SJCRH30 (cell line): ENCODE measurements around the gene ZNRF1. TPM values are rescaled to one million over a fixed set of nuclear protein-coding genes. Genes with fewer than 3 reads are reported as not detected.

ENCODE experiments used
- DNase-seq, 2 experiments: peaks; one replicate each; pipeline ENCODE4 v3.0.0-alpha.2; 2015 to 2020
- H3K27ac ChIP-seq: fragments of 250-450 bp; sonication (Bioruptor Pico); 2 replicates; pipeline ENCODE4 v1.5.1; 2020; ENCODE audit warnings: mild to moderate bottlenecking, moderate library complexity
- H3K27me3 ChIP-seq: fragments of 250-450 bp; sonication (Bioruptor Pico); 2 replicates; pipeline ENCODE4 v1.5.1; 2020; ENCODE audit warnings: mild to moderate bottlenecking, moderate library complexity
- H3K36me3 ChIP-seq: fragments of 250-450 bp; sonication (Bioruptor Pico); 2 replicates; pipeline ENCODE4 v1.5.1; 2020; ENCODE audit warnings: mild to moderate bottlenecking, moderate library complexity
- H3K4me1 ChIP-seq: fragments of 250-450 bp; sonication (Bioruptor Pico); 2 replicates; pipeline ENCODE4 v1.5.1; 2020; ENCODE audit warnings: mild to moderate bottlenecking, moderate library complexity
- H3K4me3 ChIP-seq: fragments of 250-450 bp; sonication (Bioruptor Pico); 2 replicates; pipeline ENCODE4 v1.5.1; 2020; ENCODE audit warnings: mild to moderate bottlenecking, moderate library complexity
- H3K9me3 ChIP-seq: fragments of 250-450 bp; sonication (Bioruptor Pico); replicated peaks from 2 replicates; pipeline ENCODE4 v1.5.1; 2020; ENCODE audit warnings: mild to moderate bottlenecking, moderate library complexity
- total RNA-seq: library from RNA; depleted of rRNA; stranded (reverse); fragments of >200 nt; shearing (Covaris generic); gene quantifications from 2 replicates; pipeline ENCODE4 v1.2.3, GENCODE V29; 2014

ZNRF1 gene
- total RNA-seq, 1 experiment from 2014 or later, result 10.9 TPM

GRCh38 chr16:75108792-75109731, 110.2 kb downstream of the ZNRF1 start:
- H3K27me3 ChIP-seq, result no peaks in the 10 kb centered on the region
- H3K4me3 ChIP-seq, result no peak overlapping the region
- no peak overlapping the region for H3K27ac ChIP-seq
- peaks cover 8% of the 10 kb centered on the region for H3K4me1 ChIP-seq
- peak; percentile 24 to 30 for DNase-seq
- no peaks in the 10 kb centered on the region for H3K9me3 ChIP-seq
- no peaks in the 10 kb centered on the region for H3K36me3 ChIP-seq

DNA sequence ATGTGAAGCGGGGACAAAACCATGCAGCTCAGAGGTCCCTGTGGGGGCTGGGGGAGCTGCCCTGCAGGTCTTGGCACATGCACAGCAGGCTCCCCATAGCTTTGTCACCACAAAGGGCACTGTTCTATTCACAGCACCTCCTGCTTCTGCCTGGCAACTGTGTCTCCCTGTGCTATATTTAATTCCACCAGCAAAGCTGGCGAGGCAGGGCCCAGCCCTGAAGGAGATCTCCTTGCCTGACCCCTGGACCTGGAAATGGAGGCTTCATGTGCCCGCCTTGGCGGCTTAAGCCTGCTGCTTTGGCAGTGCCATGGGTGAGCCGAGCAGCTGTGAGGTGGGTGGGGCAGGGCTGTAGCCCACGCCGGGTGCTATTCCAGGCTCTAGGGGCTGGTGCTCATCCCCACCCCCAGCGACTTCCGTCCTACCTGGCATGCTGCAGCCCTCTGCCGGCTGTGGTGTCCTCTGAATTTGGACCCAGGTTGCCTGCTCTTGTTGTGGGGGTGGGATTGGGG, 111.0 kb downstream of the ZNRF1 start:
- H3K36me3 ChIP-seq, result no peaks in the 10 kb centered on the region
- peaks cover 8% of the 10 kb centered on the region for H3K4me1 ChIP-seq
- H3K27me3 ChIP-seq, result no peaks in the 10 kb centered on the region
- H3K9me3 ChIP-seq, result no peaks in the 10 kb centered on the region
- DNase-seq, result no peak
- H3K4me3 ChIP-seq, result no peak overlapping the region
- H3K27ac ChIP-seq, result no peak overlapping the region

DNA sequence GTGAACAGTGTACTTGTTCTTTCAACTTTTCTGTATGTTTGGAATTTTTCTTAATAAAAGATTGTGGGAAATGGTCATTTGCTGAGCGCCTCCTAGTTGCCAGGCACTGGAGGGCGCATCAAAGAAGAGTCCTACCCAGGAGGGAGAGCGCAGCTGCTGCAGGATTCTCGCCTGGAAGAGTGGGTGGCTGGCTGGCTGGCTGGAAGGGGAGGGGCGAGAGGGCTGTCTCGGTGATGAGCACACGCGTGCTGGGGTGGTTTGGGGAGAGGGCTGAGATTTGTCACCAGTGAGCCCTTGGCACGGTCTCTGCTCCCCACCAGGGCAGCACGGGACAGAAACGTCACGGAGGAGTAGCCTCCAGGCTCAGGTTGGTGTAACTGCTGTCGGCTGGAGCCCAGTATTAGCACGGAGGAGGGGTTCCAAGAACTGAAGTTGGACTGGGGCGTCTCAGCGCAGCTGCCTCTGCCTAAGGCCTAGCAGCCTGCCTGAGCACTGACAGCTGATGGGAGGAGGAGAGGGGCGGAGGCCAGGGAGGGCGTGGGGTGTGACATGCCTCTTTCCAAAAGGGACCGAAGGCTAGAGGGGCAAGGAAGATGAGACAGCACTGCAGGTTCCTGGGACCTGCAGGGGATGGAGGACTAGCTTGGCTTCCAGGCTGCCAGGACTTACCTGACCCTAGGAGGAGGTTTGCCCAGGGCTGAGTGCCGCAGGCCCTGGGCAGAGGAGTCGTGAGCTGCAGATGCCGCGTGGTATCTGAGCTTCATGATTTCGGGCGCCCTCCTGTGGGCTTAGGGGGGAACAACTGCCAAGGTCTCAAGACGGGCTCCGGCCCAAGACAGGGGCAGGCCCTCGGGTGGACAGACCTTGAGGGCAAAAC, 112.1 kb downstream of the ZNRF1 start:
- H3K27ac ChIP-seq, result peak overlapping the region; percentile 54
- H3K36me3 ChIP-seq, result no peaks in the 10 kb centered on the region
- peak overlapping the region; percentile 47 for H3K4me3 ChIP-seq
- H3K9me3 ChIP-seq, result no peaks in the 10 kb centered on the region
- H3K4me1 ChIP-seq, result peaks cover 8% of the 10 kb centered on the region
- H3K27me3 ChIP-seq, result no peaks in the 10 kb centered on the region
- DNase-seq, result peak; percentile 84 to 91

DNA sequence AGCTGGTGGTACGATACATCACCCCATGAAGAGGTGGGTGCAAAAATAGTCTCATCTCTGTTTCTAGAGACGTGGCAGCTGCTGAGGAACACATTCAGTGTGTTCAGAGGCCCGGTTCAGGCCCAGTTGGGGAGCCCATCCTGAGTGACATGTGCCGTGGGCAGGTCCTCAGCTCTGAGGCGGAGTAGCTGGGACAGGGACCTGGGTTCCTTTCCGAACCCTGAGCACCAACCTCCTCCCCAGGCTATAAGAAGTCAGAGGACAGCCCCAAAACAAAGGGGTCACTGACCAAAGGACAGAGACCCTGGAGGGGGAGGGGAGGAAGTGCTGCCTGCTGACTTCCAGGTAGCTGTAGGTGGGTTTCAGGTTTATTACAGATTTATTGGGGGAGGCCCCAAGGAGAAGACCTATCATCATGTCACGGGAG, 112.7 kb downstream of the ZNRF1 start:
- no peaks in the 10 kb centered on the region for H3K36me3 ChIP-seq
- H3K27me3 ChIP-seq, result no peaks in the 10 kb centered on the region
- no peak overlapping the region for H3K27ac ChIP-seq
- peaks cover 8% of the 10 kb centered on the region for H3K4me1 ChIP-seq
- no peaks in the 10 kb centered on the region for H3K9me3 ChIP-seq
- no peak for DNase-seq
- H3K4me3 ChIP-seq, result peak overlapping the region; percentile 47; the same call in 1 of the 2 replicates

DNA sequence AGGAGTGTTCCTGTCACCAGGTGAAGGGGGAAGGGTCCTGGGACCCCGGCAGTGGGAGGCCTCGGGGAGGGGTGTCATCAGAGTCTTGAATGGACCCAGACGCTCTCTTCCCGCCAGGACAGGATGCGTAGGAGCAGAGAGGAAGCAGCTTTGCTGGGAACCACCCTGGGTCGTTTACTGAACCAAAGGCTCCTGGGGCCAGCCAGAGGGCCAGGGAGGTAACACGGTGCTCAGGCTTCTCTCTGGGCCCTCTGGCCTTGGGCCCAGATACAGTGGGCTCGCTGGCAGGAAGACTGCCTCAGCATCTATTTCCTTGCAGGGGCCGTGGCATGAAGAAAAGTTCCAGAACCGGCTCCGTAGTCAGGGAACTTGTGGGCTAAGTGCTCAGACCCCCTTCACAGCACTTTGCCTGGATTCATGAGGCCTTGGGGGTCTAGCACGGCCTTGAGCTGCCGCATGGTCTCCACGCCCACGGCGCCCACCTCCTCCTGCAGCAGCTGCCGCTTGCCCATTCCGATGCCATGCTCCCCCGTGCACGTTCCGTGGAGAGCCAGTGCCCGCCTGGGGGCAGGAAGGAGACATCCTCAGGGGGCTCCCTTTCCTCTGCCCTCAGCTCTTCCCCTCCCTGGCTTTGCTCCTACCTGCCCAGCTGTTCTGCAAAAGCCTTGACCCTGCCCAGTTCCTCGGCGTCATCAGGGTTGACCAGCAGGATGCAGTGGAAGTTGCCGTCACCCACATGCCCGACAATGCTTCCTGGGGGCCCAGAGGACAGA, 113.3 kb downstream of the ZNRF1 start:
- H3K4me1 ChIP-seq, result peaks cover 8% of the 10 kb centered on the region
- no peak overlapping the region for H3K27ac ChIP-seq
- no peak overlapping the region for H3K4me3 ChIP-seq
- no peaks in the 10 kb centered on the region for H3K36me3 ChIP-seq
- no peak for DNase-seq
- H3K27me3 ChIP-seq, result no peaks in the 10 kb centered on the region
- no peaks in the 10 kb centered on the region for H3K9me3 ChIP-seq

GRCh38 chr16:75112734-75113491, 114.1 kb downstream of the ZNRF1 start:
- Histone ChIP-seq H3K27ac (no peak overlapping the region), H3K4me1 (peaks cover 8% of the 10 kb centered on the region), H3K27me3 (no peaks in the 10 kb centered on the region), H3K4me3 (no peak overlapping the region), H3K9me3 (no peaks in the 10 kb centered on the region), H3K36me3 (no peaks in the 10 kb centered on the region)
- DNase-seq, result peak; percentile 43 to 47

- Histone ChIP-seq H3K4me1 (peaks cover 8% of the 10 kb centered on the region), H3K27ac (no peak overlapping the region), H3K9me3 (no peaks in the 10 kb centered on the region), H3K36me3 (no peaks in the 10 kb centered on the region), H3K4me3 (no peak overlapping the region), H3K27me3 (no peaks in the 10 kb centered on the region)
- DNase-seq, result no peak
These were observed 114.8 kb downstream of the ZNRF1 start for GRCh38 chr16:75113541-75114121.

- H3K36me3 ChIP-seq, result no peaks in the 10 kb centered on the region
- no peak for DNase-seq
- no peak overlapping the region for H3K4me3 ChIP-seq
- no peaks in the 10 kb centered on the region for H3K27me3 ChIP-seq
- H3K9me3 ChIP-seq, result no peaks in the 10 kb centered on the region
- H3K27ac ChIP-seq, result no peak overlapping the region
- peaks cover 8% of the 10 kb centered on the region for H3K4me1 ChIP-seq
These were observed 115.5 kb downstream of the ZNRF1 start for GRCh38 chr16:75114179-75114945.

GRCh38 chr16:75114946-75115825, 116.4 kb downstream of the ZNRF1 start:
- no peaks in the 10 kb centered on the region for H3K27me3 ChIP-seq
- no peaks in the 10 kb centered on the region for H3K9me3 ChIP-seq
- H3K4me1 ChIP-seq, result peaks cover 3% of the 10 kb centered on the region; the same call in 1 of the 2 replicates
- DNase-seq, result no peak
- no peak overlapping the region for H3K27ac ChIP-seq
- H3K36me3 ChIP-seq, result no peaks in the 10 kb centered on the region
- H3K4me3 ChIP-seq, result no peak overlapping the region

DNA sequence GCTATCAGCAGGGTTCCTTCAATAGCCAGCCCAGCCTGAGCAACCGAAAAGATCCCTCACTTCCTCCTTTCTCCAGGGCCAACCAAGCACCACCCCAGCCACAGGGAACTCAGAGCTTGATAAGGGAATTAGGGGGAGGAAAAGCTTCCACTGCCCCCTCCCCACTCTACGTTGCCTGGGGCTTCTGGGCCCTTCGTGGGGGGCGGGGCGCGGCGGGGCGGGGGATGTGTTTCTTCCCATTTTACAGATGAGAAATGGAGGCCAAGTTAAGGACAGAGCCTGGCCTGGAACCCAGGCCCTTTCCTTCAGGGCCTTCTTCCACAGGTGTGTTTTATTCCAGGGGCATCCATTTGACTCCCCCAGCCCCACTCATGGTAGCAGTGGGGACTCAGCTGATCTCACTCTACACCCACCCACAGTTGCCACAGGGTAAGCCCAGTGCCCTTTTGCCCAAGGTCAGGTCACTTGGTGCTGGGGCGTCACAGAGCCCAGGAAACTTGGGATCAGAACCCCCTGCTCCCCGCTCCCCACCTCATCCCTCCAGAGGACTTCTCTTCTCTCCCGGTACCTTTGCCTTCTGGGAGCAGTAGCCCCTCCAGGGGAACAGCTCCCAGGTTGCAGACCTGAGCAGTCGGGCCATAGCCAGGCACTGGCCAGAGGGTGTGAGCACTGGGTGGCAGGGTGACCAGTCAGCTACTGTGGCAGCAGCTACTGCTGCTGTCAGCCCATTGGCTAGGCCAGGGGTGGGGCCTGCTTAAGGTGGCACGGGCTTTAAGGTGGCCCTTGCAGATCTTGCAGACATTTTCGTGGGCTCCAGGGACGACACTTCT, 117.5 kb downstream of the ZNRF1 start, which contains the start of gene LDHD:
TSS of gene LDHD (minus strand) at position 700 of the 830 bp plus-strand sequence. CDS start at position 640, 60 bp downstream.
- no peak within 1 kb of the TSS for H3K4me3 ChIP-seq
- no peaks in the 10 kb centered on the region for H3K36me3 ChIP-seq
- DNase-seq, result peak; percentile 31 to 50
- no peak within 1 kb of the TSS for H3K27ac ChIP-seq
- no peaks in the 10 kb centered on the region for H3K27me3 ChIP-seq
- no peaks in the 10 kb centered on the region for H3K4me1 ChIP-seq
- H3K9me3 ChIP-seq, result no peaks in the 10 kb centered on the region

DNA sequence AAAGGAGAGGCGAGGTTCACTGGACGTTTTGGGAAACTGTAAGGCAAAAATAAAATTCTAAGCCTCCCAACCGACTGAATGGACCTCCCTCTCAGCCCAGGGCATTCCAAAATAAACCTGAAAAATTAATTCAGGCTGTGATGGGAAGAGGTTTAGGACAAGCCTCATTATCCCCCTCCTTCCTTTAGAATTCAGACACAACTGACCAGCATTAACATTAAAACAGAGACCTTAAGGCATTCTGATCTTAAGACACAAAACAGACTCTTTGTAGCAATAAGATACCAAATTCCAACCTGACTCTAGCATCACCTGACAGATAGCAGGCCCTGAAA, 118.1 kb downstream of the ZNRF1 start:
- H3K4me1 ChIP-seq, result no peaks in the 10 kb centered on the region
- no peaks in the 10 kb centered on the region for H3K27me3 ChIP-seq
- no peaks in the 10 kb centered on the region for H3K9me3 ChIP-seq
- H3K27ac ChIP-seq, result no peak overlapping the region
- no peak overlapping the region for H3K4me3 ChIP-seq
- no peak for DNase-seq
- H3K36me3 ChIP-seq, result no peaks in the 10 kb centered on the region
